Frontal cortex (tissue), 1 donor: ENCODE data around the gene RHD. TPM values are rescaled to one million over a fixed set of nuclear protein-coding genes. Genes with fewer than 3 reads are reported as not detected.

Experiments
- total RNA-seq: library from RNA; depleted of rRNA; stranded (reverse); fragments of >200 nt; gene quantifications from one replicate; pipeline ENCODE4 v1.2.3, GENCODE V29; 2014

The RHD gene
- total RNA-seq, 1 donor from 2014 or later = 0.41 TPM

Other genes starting within 250 kb of the RHD start
- 34.2 TPM for gene SYF2, start 40.0 kb upstream of the RHD start, total RNA-seq
- gene RSRP1, start 25.1 kb upstream of the RHD start, total RNA-seq = 48.5 TPM
- gene TMEM50A, start 65.8 kb downstream of the RHD start, total RNA-seq = 186 TPM
- gene RHCE, start 148.3 kb downstream of the RHD start, total RNA-seq = under 0.01 TPM
- gene MACO1, start 158.4 kb downstream of the RHD start, total RNA-seq = 103 TPM